B cell (primary cell): Measurements from ENCODE around the gene GLYATL1. TPM values are rescaled to one million over a fixed set of nuclear protein-coding genes. Genes with fewer than 3 reads are reported as not detected.

ENCODE experiments used
- ATAC-seq: fragments of 200-7000 bp; cut with Tn5 transposase; one replicate; pipeline ENCODE4 v1.10.0; 2021; ENCODE audit warnings: low read depth, mild to moderate bottlenecking, moderate number of reproducible peaks, moderate library complexity
- CTCF ChIA-PET: fragments of 350-600 bp; sonication (Branson Sonifier 250); formaldehyde crosslinking; loops from one replicate; lab custom pipeline; 2021; ENCODE audit warnings: antibody characterized with exemption, inconsistent platforms; lab: Charles Lee
- POLR2A ChIA-PET: fragments of 350-600 bp; sonication (Branson Sonifier 250); formaldehyde crosslinking; loops from one replicate; lab custom pipeline; 2021; ENCODE audit warnings: antibody characterized with exemption; lab: Charles Lee
- DNase-seq: peaks from one replicate; pipeline ENCODE4 v3.0.0; 2013
- H2AFZ ChIP-seq: 2 replicates; pipeline ENCODE4 v1.6.1; 2012; ENCODE audit warnings: mild to moderate bottlenecking, low read depth, low read length; ENCODE audit not compliant: insufficient read depth, poor library complexity, severe bottlenecking
- H3K27ac ChIP-seq, 2 donors: 1 replicate in 1 of 2; 2 replicates in 1 of 2; pipeline ENCODE4 v1.5.1; 2012 to 2013; ENCODE audit warnings: low read length in 2 of 2, mild to moderate bottlenecking in 2 of 2, moderate library complexity in 1 of 2
- H3K27me3 ChIP-seq, 4 experiments: fragments of 200-600 bp in 1 of 4; sonication (generic) in 1 of 4; replicated peaks in 1 of 4; 1 replicate in 2 of 4; 2 replicates in 2 of 4; pipeline versions ENCODE4 v1.6.1 to v1.7.0; 2013 to 2016; ENCODE audit warnings: low read length in 3 of 4, mild to moderate bottlenecking in 2 of 4, mixed read lengths in 1 of 4, moderate library complexity in 1 of 4; ENCODE audit not compliant: insufficient read depth in 4 of 4, control insufficient read depth in 3 of 4; ENCODE audit errors: control extremely low read depth in 1 of 4
- H3K36me3 ChIP-seq, 2 experiments: replicated peaks in 1 of 2; 1 replicate in 1 of 2; 2 replicates in 1 of 2; pipeline versions ENCODE4 v1.6.1 to v1.7.1; 2013; ENCODE audit warnings: low read length in 1 of 2; ENCODE audit not compliant: insufficient read depth in 2 of 2, control insufficient read depth in 1 of 2; ENCODE audit errors: control extremely low read depth in 1 of 2, extremely low read depth in 1 of 2
- H3K4me1 ChIP-seq, 2 donors: fragments of 200-600 bp in 1 of 2; sonication (generic) in 1 of 2; 1 replicate in 1 of 2; 2 replicates in 1 of 2; pipeline versions ENCODE4 v1.5.1 to v1.6.1; 2013 to 2017; ENCODE audit warnings: low read length in 2 of 2; ENCODE audit not compliant: control insufficient read depth in 2 of 2, insufficient read depth in 2 of 2
- H3K4me2 ChIP-seq: replicated peaks from 2 replicates; pipeline ENCODE3; 2012; ENCODE audit warnings: mild to moderate bottlenecking, low read depth, low read length; ENCODE audit not compliant: poor library complexity, severe bottlenecking
- H3K4me3 ChIP-seq, 5 experiments: fragments of 200-600 bp in 1 of 5; sonication (generic) in 1 of 5; 1 replicate in 3 of 5; 2 replicates in 2 of 5; pipeline versions ENCODE4 v1.5.1 to v1.7.0; 2011 to 2016; ENCODE audit warnings: low read length in 4 of 5, mild to moderate bottlenecking in 4 of 5, low read depth in 2 of 5, control low read depth in 1 of 5, moderate library complexity in 1 of 5; ENCODE audit not compliant: insufficient read depth in 1 of 5; ENCODE audit errors: control extremely low read depth in 1 of 5, extremely low read depth in 1 of 5
- H3K79me2 ChIP-seq: fragments of 200-600 bp; sonication (generic); one replicate; pipeline ENCODE4 v1.6.0; 2016; ENCODE audit warnings: low read length; ENCODE audit not compliant: control insufficient read depth, insufficient read depth
- H3K9ac ChIP-seq: fragments of 200-600 bp; sonication (generic); 2 replicates; pipeline ENCODE4 v1.6.1; 2017; ENCODE audit warnings: mild to moderate bottlenecking, low read length, moderate library complexity
- H3K9me3 ChIP-seq, 3 donors: one replicate each; pipeline versions ENCODE4 v1.6.1 to v1.7.1; 2013; ENCODE audit warnings: low read length in 2 of 3; ENCODE audit not compliant: control insufficient read depth in 2 of 3, insufficient read depth in 1 of 3; ENCODE audit errors: control extremely low read depth in 1 of 3
- H4K20me1 ChIP-seq: 2 replicates; pipeline ENCODE4 v1.6.0; 2012; ENCODE audit warnings: mild to moderate bottlenecking, low read length; ENCODE audit not compliant: insufficient read depth, control insufficient read depth, poor library complexity, severe bottlenecking
- H3K27ac Mint-ChIP-seq: one replicate; pipeline ENCODE4 v1.8.0; 2021; ENCODE audit warnings: mixed read lengths
- H3K27me3 Mint-ChIP-seq: one replicate; pipeline ENCODE4 v1.8.0; 2021; ENCODE audit warnings: mixed read lengths
- H3K4me1 Mint-ChIP-seq: one replicate; pipeline ENCODE4 v1.8.0; 2021; ENCODE audit warnings: mixed read lengths
- H3K4me3 Mint-ChIP-seq: one replicate; pipeline ENCODE4 v1.8.0; 2021; ENCODE audit warnings: mixed read lengths
- H3K9me3 Mint-ChIP-seq: one replicate; pipeline ENCODE4 v1.8.0; 2022; ENCODE audit warnings: mixed read lengths; ENCODE audit not compliant: insufficient read depth
- CTCF ChIP-seq: fragments of 200-600 bp; IDR thresholded peaks from one replicate; pipeline ENCODE4 v1.8.0; 2022; ENCODE audit warnings: antibody characterized with exemption, mild to moderate bottlenecking
- EZH2 ChIP-seq: IDR thresholded peaks from 2 replicates; pipeline ENCODE4 v1.6.1; 2012; ENCODE audit warnings: borderline replicate concordance, low read depth, mild to moderate bottlenecking, moderate library complexity, low read length; ENCODE audit not compliant: insufficient read depth, poor library complexity, severe bottlenecking
- WGBS: methylation state at CpG from one replicate; pipeline ENCODE4 v1.1.5; 2013; ENCODE audit warnings: missing lambda C conversion rate; ENCODE audit not compliant: insufficient coverage; 5-methylcytosine and 5-hydroxymethylcytosine counted together
- intact Hi-C: fragments of 100-400 bp; cut with micrococcal nuclease; formaldehyde crosslinking; loops from one replicate; pipeline ENCODE4 v1.10.0; 2022
- polyA plus RNA-seq: library from polyadenylated mRNA; depleted of rRNA; stranded (reverse); fragments of >200 nt; gene quantifications from 2 replicates; pipeline ENCODE4 v1.2.3, GENCODE V29; 2012
- total RNA-seq, 2 donors: library from RNA; stranded (reverse); fragments of 120-200 nt in 1 of 2; gene quantifications; 1 replicate in 1 of 2; 2 replicates in 1 of 2; pipeline versions ENCODE4 v1.2.3 to v1.2.4, GENCODE V29; 2013 to 2022

The GLYATL1 gene
- total and polyA plus RNA-seq, 2 donors (not counting 1 experiment from before 2014, with no cell fraction given) = not detected

GRCh38 chr11:58924230-58924629, 15.1 kb upstream of the GLYATL1 start:
- no CpG with 5 or more reads among the region's 4 CpGs for WGBS
- CTCF ChIA-PET = interaction anchor here (0.6 to 1.5 kb wide), 4 partner anchors 17 to 270 kb away, joined by 3 to 5 read pairs (median 4); no protein-coding TSS in a partner anchor
- Histone ChIP-seq H3K9me3 (no peaks in the 10 kb centered on the region), H3K27ac (no peak overlapping the region), H3K79me2 (no peaks in the 10 kb centered on the region), H3K9ac (no peak overlapping the region), H2AFZ (no peak overlapping the region), H3K4me3 (no peak overlapping the region), H3K4me2 (no peak overlapping the region), H3K36me3 (no peaks in the 10 kb centered on the region), H3K4me1 (peaks cover 18 to 20% of the 10 kb centered on the region in 2 donors), H4K20me1 (no peaks in the 10 kb centered on the region), H3K27me3 (peaks cover 0 to 11% (median 6%) of the 10 kb centered on the region in 4 experiments)
- Mint-ChIP-seq H3K27me3 (peaks cover 11% of the 10 kb centered on the region), H3K27ac (no peak overlapping the region), H3K4me3 (no peak overlapping the region), H3K9me3 (no peaks in the 10 kb centered on the region), H3K4me1 (peaks cover 25% of the 10 kb centered on the region)
- intact Hi-C loops = no loop called here
- TF ChIP-seq EZH2 (no peak), CTCF (no peak)
- no peak for ATAC-seq
- DNase-seq = no peak
- POLR2A ChIA-PET = no interaction called here

GRCh38 chr11:58926251-58926650, 13.0 kb upstream of the GLYATL1 start:
- Histone ChIP-seq H3K36me3 (no peaks in the 10 kb centered on the region), H3K27me3 (peaks cover 0 to 12% (median 10%) of the 10 kb centered on the region in 4 experiments), H3K9me3 (no peaks in the 10 kb centered on the region), H3K27ac (no peak overlapping the region), H3K4me1 (peaks cover 18 to 20% of the 10 kb centered on the region in 2 donors), H3K79me2 (no peaks in the 10 kb centered on the region), H3K9ac (no peak overlapping the region), H2AFZ (no peak overlapping the region), H3K4me3 (no peak overlapping the region), H4K20me1 (no peaks in the 10 kb centered on the region), H3K4me2 (no peak overlapping the region)
- no peak for TF ChIP-seq EZH2
- no peak for TF ChIP-seq CTCF
- Mint-ChIP-seq H3K4me3 (no peak overlapping the region), H3K9me3 (no peaks in the 10 kb centered on the region), H3K4me1 (peaks cover 25% of the 10 kb centered on the region), H3K27ac (no peak overlapping the region), H3K27me3 (peaks cover 26% of the 10 kb centered on the region)
- CTCF ChIA-PET = interaction anchor here (1.3 to 2.4 kb wide), 2 partner anchors 209 to 222 kb away, joined by 3 to 11 read pairs; no protein-coding TSS in a partner anchor
- 89% methylated on average over 2 of the region's 5 CpGs for WGBS
- intact Hi-C loops = no loop called here
- DNase-seq = no peak
- POLR2A ChIA-PET = no interaction called here
- no peak for ATAC-seq
